ENCODE measurements around the gene CFLAR. TPM values are rescaled to one million over a fixed set of nuclear protein-coding genes. Genes with fewer than 3 reads are reported as not detected.

Gene CFLAR
- total and polyA plus RNA-seq, 2 of the 13 experiments (the other 11 are each of a cell fraction or from before 2014, with no cell fraction given): 43.8 to 92.1 TPM

DNA sequence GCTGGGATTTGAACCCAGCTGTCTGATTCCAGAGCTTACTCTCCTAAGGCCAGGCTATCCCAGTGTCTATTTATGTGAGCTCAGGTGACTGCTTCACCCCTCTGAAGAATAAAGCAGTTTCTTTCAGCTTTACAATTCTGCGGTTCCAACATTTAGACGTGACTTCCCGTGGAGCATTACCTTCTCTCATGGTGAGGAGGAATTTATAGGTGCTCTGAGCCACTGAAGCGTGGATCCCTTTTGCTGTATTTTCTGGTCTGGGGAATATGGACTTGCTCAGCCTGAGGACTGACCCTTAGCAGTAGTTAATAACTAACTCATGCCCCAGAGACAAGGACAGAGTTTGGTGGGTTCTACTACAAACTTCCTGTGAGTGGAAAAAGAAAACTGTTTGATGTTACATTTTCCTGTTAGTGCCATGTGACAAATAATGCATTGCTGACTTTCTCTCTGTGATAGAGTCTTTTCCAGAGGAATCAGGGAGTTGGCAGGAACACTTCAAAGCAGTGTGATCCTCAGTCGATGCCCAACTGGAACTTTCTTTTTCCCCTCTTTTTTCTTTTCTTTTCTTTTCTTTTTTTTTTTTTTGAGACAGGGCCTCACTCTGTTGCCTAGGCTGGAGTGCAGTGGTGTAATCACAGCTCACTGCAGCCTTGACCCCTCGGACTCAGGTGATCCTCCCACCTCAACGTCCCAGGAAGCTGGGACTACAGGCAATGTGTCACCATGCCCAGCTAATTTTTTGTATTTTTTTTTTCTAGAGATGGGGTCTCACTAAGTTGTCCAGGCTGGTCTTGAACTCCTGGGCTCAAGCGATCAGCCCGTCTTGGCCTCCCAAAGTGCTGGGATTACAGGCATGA, 88.9 kb downstream of the CFLAR start (continued):
- TF ChIP-seq, protein P1, sequence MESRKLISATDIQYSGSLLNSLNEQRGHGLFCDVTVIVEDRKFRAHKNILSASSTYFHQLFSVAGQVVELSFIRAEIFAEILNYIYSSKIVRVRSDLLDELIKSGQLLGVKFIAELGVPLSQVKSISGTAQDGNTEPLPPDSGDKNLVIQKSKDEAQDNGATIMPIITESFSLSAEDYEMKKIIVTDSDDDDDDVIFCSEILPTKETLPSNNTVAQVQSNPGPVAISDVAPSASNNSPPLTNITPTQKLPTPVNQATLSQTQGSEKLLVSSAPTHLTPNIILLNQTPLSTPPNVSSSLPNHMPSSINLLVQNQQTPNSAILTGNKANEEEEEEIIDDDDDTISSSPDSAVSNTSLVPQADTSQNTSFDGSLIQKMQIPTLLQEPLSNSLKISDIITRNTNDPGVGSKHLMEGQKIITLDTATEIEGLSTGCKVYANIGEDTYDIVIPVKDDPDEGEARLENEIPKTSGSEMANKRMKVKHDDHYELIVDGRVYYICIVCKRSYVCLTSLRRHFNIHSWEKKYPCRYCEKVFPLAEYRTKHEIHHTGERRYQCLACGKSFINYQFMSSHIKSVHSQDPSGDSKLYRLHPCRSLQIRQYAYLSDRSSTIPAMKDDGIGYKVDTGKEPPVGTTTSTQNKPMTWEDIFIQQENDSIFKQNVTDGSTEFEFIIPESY (CRISPR knock-in tag; IDR thresholded peaks at IDR 0.05): no peak
- TF ChIP-seq TARDBP (CRISPR knock-in tag; IDR thresholded peaks at IDR 0.05): peak; percentile 69
- TF ChIP-seq ZNF788 (CRISPR knock-in tag; IDR thresholded peaks at IDR 0.05; ENCODE audit: borderline replicate concordance): peak; percentile 77; the same call in 1 of the 2 replicates
- TF ChIP-seq TRIM22 (IDR thresholded peaks at IDR 0.05): no peak
- TF ChIP-seq ELF4 (CRISPR knock-in tag; IDR thresholded peaks at IDR 0.05; ENCODE audit: borderline replicate concordance): peak; percentile 85; the same call in 1 of the 2 replicates
- peak; percentile 63 for TF ChIP-seq ZBTB38 (CRISPR knock-in tag; IDR thresholded peaks at IDR 0.05)
- no peak for TF ChIP-seq ETV6 (CRISPR knock-in tag; conservative IDR thresholded peaks at IDR 0.05)
- peak; percentile 32; the same call in 1 of the 2 replicates for TF ChIP-seq CEBPB (IDR thresholded peaks at IDR 0.05; ENCODE audit: borderline replicate concordance, low read depth, low read length)
- TF ChIP-seq CENPBD1 (CRISPR knock-in tag; IDR thresholded peaks at IDR 0.05; ENCODE audit: borderline replicate concordance, low read depth): no peak
- TF ChIP-seq ZNF205 (CRISPR knock-in tag; IDR thresholded peaks at IDR 0.05): peak; percentile 12; the same call in 1 of the 2 replicates
- no peak for TF ChIP-seq ZFP36 (IDR thresholded peaks at IDR 0.05; ENCODE audit: borderline replicate concordance, low read depth, low read length, partially characterized antibody)
- no peak; the same call in 1 of the 2 replicates for TF ChIP-seq ZNF556 (CRISPR knock-in tag; IDR thresholded peaks at IDR 0.05; ENCODE audit: borderline replicate concordance)
- peak; percentile 99 for TF ChIP-seq ZMYM3 (CRISPR knock-in tag; IDR thresholded peaks at IDR 0.05)
- TF ChIP-seq THAP9 (CRISPR knock-in tag; IDR thresholded peaks at IDR 0.05; ENCODE audit: borderline replicate concordance): peak; percentile 64; the same call in 1 of the 2 replicates
- peak; percentile 38; the same call in 1 of the 2 replicates for TF ChIP-seq ZNF24 (IDR thresholded peaks at IDR 0.05)
- TF ChIP-seq FOXC1 (CRISPR knock-in tag; IDR thresholded peaks at IDR 0.05; ENCODE audit: borderline replicate concordance): 0 out of 2 replicates have a peak, but pooled peaks have one; percentile 39
- 0 out of 2 replicates have a peak, but pooled peaks have one; percentile 22 for TF ChIP-seq HIVEP1 (CRISPR knock-in tag; IDR thresholded peaks at IDR 0.05)
- peak; percentile 88 for TF ChIP-seq MAX (IDR thresholded peaks at IDR 0.05)
- TF ChIP-seq HNRNPLL (IDR thresholded peaks at IDR 0.05; ENCODE audit: low read depth, low read length, poor library complexity, severe bottlenecking): no peak
- peak; percentile 81 for TF ChIP-seq FOXP1 (IDR thresholded peaks at IDR 0.05)
- peak; percentile 68 for TF ChIP-seq FOXP1 (CRISPR knock-in tag; IDR thresholded peaks at IDR 0.05)
- no peak for TF ChIP-seq SIN3B (IDR thresholded peaks at IDR 0.05; ENCODE audit: low read length)
- no peak for TF ChIP-seq EEA1 (CRISPR knock-in tag; IDR thresholded peaks at IDR 0.05; ENCODE audit: borderline replicate concordance)
